PFSK-1 (cell line): ENCODE measurements around the gene EIF1AX.

Source experiments
- POLR2AphosphoS5 ChIP-seq: IDR thresholded peaks from 2 replicates; pipeline ENCODE4 v1.6.1; 2012; ENCODE audit warnings: low read depth, mild to moderate bottlenecking, control low read depth, low read length, moderate library complexity
- SIN3A ChIP-seq: IDR thresholded peaks from 2 replicates; pipeline ENCODE4 v1.6.1; 2012; ENCODE audit warnings: mild to moderate bottlenecking, low read length, moderate library complexity, borderline replicate concordance; ENCODE audit not compliant: insufficient read depth
- TAF1 ChIP-seq: IDR thresholded peaks from 2 replicates; pipeline ENCODE4 v1.6.1; 2012; ENCODE audit warnings: low read length, control low read depth, borderline replicate concordance; ENCODE audit not compliant: insufficient read depth

GRCh38 chrX:20116087-20116576, 25.5 kb downstream of the EIF1AX start:
- TF ChIP-seq POLR2AphosphoS5: no peak
- no peak for TF ChIP-seq SIN3A
- TF ChIP-seq TAF1: no peak
